GM19395 (cell line): ENCODE measurements around the gene SEPTIN8.

Experiments
- ATAC-seq: cut with Tn5 transposase; IDR thresholded peaks from one replicate; pipeline ENCODE4 v1.9.1; 2021; ENCODE audit warnings: mild to moderate bottlenecking, moderate library complexity; ENCODE audit not compliant: unreplicated experiment

The SEPTIN8 gene

GRCh38 chr5:132714456-132715307 lies 62.4 kb downstream of the SEPTIN8 start:
- peak; percentile 52 for ATAC-seq

- ATAC-seq = no peak
These were observed 68.4 kb downstream of the SEPTIN8 start for GRCh38 chr5:132708645-132709044.

- ATAC-seq = no peak
These were observed 72.2 kb downstream of the SEPTIN8 start for GRCh38 chr5:132704875-132705274.
